ENCODE results near the gene PHF23.

- TF ChIP-seq CTCF (IDR thresholded peaks at IDR 0.05) (no peak), POLR2A (IDR thresholded peaks at IDR 0.05) (no peak), EP300 (IDR thresholded peaks at IDR 0.05) (no peak)
These were observed 1.4 kb downstream of the PHF23 start for GRCh38 chr17:7237761-7238419.

All from ovary (tissue), 3 donors.